Kidney (tissue), 14 donors: ENCODE measurements around the gene ZDHHC14. TPM values are rescaled to one million over a fixed set of nuclear protein-coding genes. Genes with fewer than 3 reads are reported as not detected.

Experiments
- DNase-seq, 5 donors: peaks; one replicate each; pipeline ENCODE4 v3.0.0-alpha.2; 2013 to 2020
- FAIRE-seq: peaks from 2 replicates; lab custom pipeline; 2012; peaks lifted over from hg19 to GRCh38; lab: Jason Lieb, UNC
- H3K27ac ChIP-seq, 2 donors: one replicate each; pipeline ENCODE4 v1.7.0; 2013; ENCODE audit warnings: low read depth in 2 of 2, low read length in 2 of 2, inconsistent platforms in 1 of 2
- H3K27me3 ChIP-seq: one replicate; pipeline ENCODE4 v1.7.1; 2013; ENCODE audit warnings: low read length, inconsistent platforms; ENCODE audit not compliant: control insufficient read depth, insufficient read depth
- H3K36me3 ChIP-seq, 3 donors: one replicate each; pipeline versions ENCODE4 v1.7.0 to v1.7.1; 2013; ENCODE audit warnings: low read length in 3 of 3, control low read depth in 1 of 3, inconsistent platforms in 1 of 3; ENCODE audit not compliant: insufficient read depth in 3 of 3, control insufficient read depth in 2 of 3
- H3K4me1 ChIP-seq, 3 donors: one replicate each; pipeline versions ENCODE4 v1.7.0 to v1.7.1; 2013; ENCODE audit warnings: low read length in 3 of 3, inconsistent platforms in 1 of 3, low read depth in 1 of 3; ENCODE audit not compliant: control insufficient read depth in 2 of 3, insufficient read depth in 2 of 3
- H3K4me3 ChIP-seq, 3 donors: one replicate each; pipeline versions ENCODE4 v1.7.0 to v1.8.1; 2013; ENCODE audit warnings: low read length in 3 of 3, control low read depth in 1 of 3, inconsistent platforms in 1 of 3
- H3K9ac ChIP-seq, 3 donors: one replicate each; pipeline versions ENCODE4 v1.7.0 to v1.7.1; 2013; ENCODE audit warnings: low read length in 3 of 3, control low read depth in 1 of 3, inconsistent platforms in 1 of 3
- H3K9me3 ChIP-seq, 3 donors: one replicate each; pipeline versions ENCODE4 v1.7.0 to v1.7.1; 2013; ENCODE audit warnings: low read length in 3 of 3, control low read depth in 1 of 3, inconsistent platforms in 1 of 3; ENCODE audit not compliant: control insufficient read depth in 2 of 3, insufficient read depth in 1 of 3
- CTCF ChIP-seq: IDR thresholded peaks from 3 replicates; pipeline ENCODE4 v1.5.1; 2012; ENCODE audit warnings: mild to moderate bottlenecking, moderate library complexity, borderline replicate concordance; ENCODE audit not compliant: insufficient read depth; ENCODE audit errors: extremely low read depth
- intact Hi-C: fragments of 100-400 bp; cut with DNase I; formaldehyde crosslinking; loops from one replicate; pipeline ENCODE4 v1.11.1; 2022
- polyA plus RNA-seq: library from polyadenylated mRNA; stranded (reverse); fragments of 350-450 nt; fragmentation: Illumina TruSeq; extraction: RNeasy Lipid Tissue Mini Kit (QIAGEN cat#74804); gene quantifications from one replicate; pipeline ENCODE4 v1.2.3, GENCODE V29; 2014; ENCODE audit warnings: low read depth, low replicate concordance; ENCODE audit not compliant: insufficient read depth
- total RNA-seq: library from RNA; stranded (reverse); fragmentation: NEBNext Ultra II Directional; extraction: Animal tissue kit (Norgen Biotek cat#: 25700); gene quantifications from one replicate; pipeline ENCODE4 v1.2.1, GENCODE V29; 2021
- donor health status: control.
- donor health status: control.
- donor health status: control.
- donor health status: control.
- donor health status: control.
- donor health status: DM: yes; HTN: yes; CAD: no.
- donor health status: Normal renal cell carcinoma (clear cell type).

ZDHHC14 gene
- total and polyA plus RNA-seq, 2 donors from 2014 or later = 13.5 to 26.7 TPM

GRCh38 chr6:157663261-157663660, 282.3 kb downstream of the ZDHHC14 start:
- TF ChIP-seq CTCF = no peak
- Histone ChIP-seq H3K9me3 (no peaks in the 10 kb centered on the region), H3K27ac (no peak overlapping the region), H3K4me3 (no peak overlapping the region), H3K9ac (no peak overlapping the region), H3K27me3 (no peaks in the 10 kb centered on the region), H3K36me3 (peaks cover 0 to 3% (median 0%) of the 10 kb centered on the region in 3 donors), H3K4me1 (no peaks in the 10 kb centered on the region)
- FAIRE-seq = no peak
- DNase-seq = no peak
- intact Hi-C loops = loop anchor here (10.0 kb wide), 1 partner anchor 348 kb away; no protein-coding TSS in a partner anchor

- Histone ChIP-seq H3K36me3 (peaks cover 0 to 3% (median 0%) of the 10 kb centered on the region in 3 donors), H3K9ac (no peak overlapping the region), H3K4me1 (peaks cover 0 to 4% (median 0%) of the 10 kb centered on the region in 3 donors), H3K9me3 (no peaks in the 10 kb centered on the region), H3K27me3 (no peaks in the 10 kb centered on the region), H3K4me3 (no peak overlapping the region), H3K27ac (no peak overlapping the region)
- TF ChIP-seq CTCF = no peak
- DNase-seq = no peak
- FAIRE-seq = no peak
- intact Hi-C loops = loop anchor here (10.0 kb wide), 1 partner anchor 350 kb away; no protein-coding TSS in a partner anchor
Measured at GRCh38 chr6:157665180-157665579, 284.2 kb downstream of the ZDHHC14 start.

- DNase-seq (peak in 3 of 5 donors; percentile 37 to 64 (median 49)), FAIRE-seq (no peak)
- Histone ChIP-seq H3K27ac (no peak overlapping the region), H3K27me3 (no peaks in the 10 kb centered on the region), H3K4me1 (peaks cover 0 to 4% (median 0%) of the 10 kb centered on the region in 3 donors), H3K4me3 (no peak overlapping the region), H3K9me3 (no peaks in the 10 kb centered on the region), H3K9ac (no peak overlapping the region), H3K36me3 (peaks cover 0 to 3% (median 0%) of the 10 kb centered on the region in 3 donors)
- intact Hi-C loops = loop anchor here (10.0 kb wide), 1 partner anchor 352 kb away; no protein-coding TSS in a partner anchor
- TF ChIP-seq CTCF = no peak
Measured at GRCh38 chr6:157666729-157667128, 285.7 kb downstream of the ZDHHC14 start.
